MM.1S (cell line): ENCODE measurements around the gene CPT1C.

Experiments
- DNase-seq: peaks from one replicate; pipeline ENCODE4 v3.0.0-alpha.2; 2015
- H2AFZ ChIP-seq: fragments of 300-600 bp; sonication (generic); 2 replicates; pipeline ENCODE4 v1.6.0; 2016; ENCODE audit warnings: antibody characterized with exemption, low read length
- H3F3A ChIP-seq: fragments of 300-600 bp; sonication (generic); 2 replicates; pipeline ENCODE4 v1.6.1; 2016; ENCODE audit warnings: mild to moderate bottlenecking, antibody characterized with exemption, low read length, moderate library complexity, mixed read lengths; ENCODE audit not compliant: insufficient read depth
- H3K27ac ChIP-seq: fragments of 300-600 bp; sonication (generic); 2 replicates; pipeline ENCODE4 v1.5.1; 2016; ENCODE audit warnings: mild to moderate bottlenecking, low read length
- H3K27me3 ChIP-seq: fragments of 300-600 bp; sonication (generic); replicated peaks from 2 replicates; pipeline ENCODE4 v1.6.0; 2016; ENCODE audit warnings: low read length; ENCODE audit not compliant: insufficient read depth
- H3K36me3 ChIP-seq: fragments of 300-600 bp; sonication (generic); replicated peaks from 2 replicates; pipeline ENCODE4 v1.6.1; 2016; ENCODE audit warnings: mild to moderate bottlenecking, low read length, mixed read lengths; ENCODE audit not compliant: insufficient read depth
- H3K4me1 ChIP-seq: fragments of 300-600 bp; sonication (generic); 2 replicates; pipeline ENCODE4 v1.6.1; 2016; ENCODE audit warnings: low read length, mixed read lengths
- H3K4me2 ChIP-seq: fragments of 300-600 bp; sonication (generic); 2 replicates; pipeline ENCODE4 v1.6.0; 2016; ENCODE audit warnings: low read depth, low read length
- H3K4me3 ChIP-seq: fragments of 300-600 bp; sonication (generic); 2 replicates; pipeline ENCODE4 v1.5.1; 2016; ENCODE audit warnings: low read length, mixed read lengths
- H3K79me2 ChIP-seq: fragments of 300-600 bp; sonication (generic); 2 replicates; pipeline ENCODE4 v1.6.1; 2016; ENCODE audit warnings: mixed run types, low read length, mixed read lengths
- H3K9ac ChIP-seq: fragments of 300-600 bp; sonication (generic); 2 replicates; pipeline ENCODE4 v1.6.1; 2016; ENCODE audit warnings: low read length, mixed read lengths
- H3K9me2 ChIP-seq: fragments of 300-600 bp; sonication (generic); replicated peaks from 2 replicates; pipeline ENCODE4 v1.6.1; 2016; ENCODE audit warnings: mild to moderate bottlenecking, low read length, mixed read lengths; ENCODE audit not compliant: insufficient read depth
- H3K9me3 ChIP-seq: fragments of 300-600 bp; sonication (generic); replicated peaks from 2 replicates; pipeline ENCODE4 v1.6.1; 2016; ENCODE audit warnings: mild to moderate bottlenecking, low read length, mixed read lengths; ENCODE audit not compliant: insufficient read depth
- H4K20me1 ChIP-seq: fragments of 300-600 bp; sonication (generic); 2 replicates; pipeline ENCODE4 v1.6.1; 2016; ENCODE audit warnings: mild to moderate bottlenecking, low read length, moderate library complexity, mixed read lengths; ENCODE audit not compliant: insufficient read depth
- EZH2 ChIP-seq: fragments of 300-600 bp; sonication (generic); optimal IDR thresholded peaks from 2 replicates; pipeline ENCODE3; 2017; ENCODE audit warnings: low read depth, mild to moderate bottlenecking, antibody characterized with exemption, low read length, mixed read lengths
- EZH2phosphoT487 ChIP-seq: fragments of 300-600 bp; sonication (generic); IDR thresholded peaks from 2 replicates; pipeline ENCODE4 v1.6.1; 2018; ENCODE audit warnings: antibody characterized with exemption, low read length
- TF ChIP-seq, protein P1 (sequence below): fragments of 300-600 bp; sonication (generic); IDR thresholded peaks from 2 replicates; pipeline ENCODE4 v1.5.1; 2016; ENCODE audit warnings: antibody characterized with exemption, low read length, mixed read lengths

The CPT1C gene

DNA sequence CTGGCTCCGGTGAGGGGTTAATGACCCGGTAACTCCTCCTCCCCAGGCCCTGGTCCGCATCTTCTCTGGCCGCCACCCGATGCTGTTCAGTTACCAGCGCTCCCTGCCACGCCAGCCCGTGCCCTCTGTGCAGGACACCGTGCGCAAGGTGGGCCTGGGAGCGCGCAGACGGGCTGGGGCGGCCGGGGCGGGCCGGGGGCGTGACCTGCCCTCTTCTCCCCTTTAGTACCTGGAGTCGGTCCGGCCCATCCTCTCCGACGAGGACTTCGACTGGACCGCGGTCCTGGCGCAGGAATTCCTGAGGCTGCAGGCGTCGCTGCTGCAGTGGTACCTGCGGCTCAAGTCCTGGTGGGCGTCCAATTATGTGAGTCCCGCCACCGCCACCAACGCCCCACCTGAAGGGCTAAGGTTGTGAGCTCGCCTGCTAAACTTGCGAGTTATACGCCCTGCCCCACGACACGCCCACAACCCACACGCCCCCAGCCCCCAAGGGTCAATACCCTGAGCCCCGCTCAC, 10.4 kb downstream of the CPT1C start:
- no peaks in the 10 kb centered on the region for H3F3A ChIP-seq
- H3K9me2 ChIP-seq: no peaks in the 10 kb centered on the region
- no peaks in the 10 kb centered on the region for H4K20me1 ChIP-seq
- H3K79me2 ChIP-seq: no peaks in the 10 kb centered on the region
- H3K9me3 ChIP-seq: no peaks in the 10 kb centered on the region
- H3K4me1 ChIP-seq: no peaks in the 10 kb centered on the region
- DNase-seq: no peak
- no peaks in the 10 kb centered on the region for H3K36me3 ChIP-seq
- no peak overlapping the region for H3K4me3 ChIP-seq
- H3K27ac ChIP-seq: no peak overlapping the region
- peaks cover 43% of the 10 kb centered on the region for H3K27me3 ChIP-seq
- TF ChIP-seq, protein P1, sequence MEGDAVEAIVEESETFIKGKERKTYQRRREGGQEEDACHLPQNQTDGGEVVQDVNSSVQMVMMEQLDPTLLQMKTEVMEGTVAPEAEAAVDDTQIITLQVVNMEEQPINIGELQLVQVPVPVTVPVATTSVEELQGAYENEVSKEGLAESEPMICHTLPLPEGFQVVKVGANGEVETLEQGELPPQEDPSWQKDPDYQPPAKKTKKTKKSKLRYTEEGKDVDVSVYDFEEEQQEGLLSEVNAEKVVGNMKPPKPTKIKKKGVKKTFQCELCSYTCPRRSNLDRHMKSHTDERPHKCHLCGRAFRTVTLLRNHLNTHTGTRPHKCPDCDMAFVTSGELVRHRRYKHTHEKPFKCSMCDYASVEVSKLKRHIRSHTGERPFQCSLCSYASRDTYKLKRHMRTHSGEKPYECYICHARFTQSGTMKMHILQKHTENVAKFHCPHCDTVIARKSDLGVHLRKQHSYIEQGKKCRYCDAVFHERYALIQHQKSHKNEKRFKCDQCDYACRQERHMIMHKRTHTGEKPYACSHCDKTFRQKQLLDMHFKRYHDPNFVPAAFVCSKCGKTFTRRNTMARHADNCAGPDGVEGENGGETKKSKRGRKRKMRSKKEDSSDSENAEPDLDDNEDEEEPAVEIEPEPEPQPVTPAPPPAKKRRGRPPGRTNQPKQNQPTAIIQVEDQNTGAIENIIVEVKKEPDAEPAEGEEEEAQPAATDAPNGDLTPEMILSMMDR: no peak
- no peak for TF ChIP-seq EZH2
- no peak for TF ChIP-seq EZH2phosphoT487
- no peak overlapping the region for H3K4me2 ChIP-seq
- no peak overlapping the region for H3K9ac ChIP-seq
- H2AFZ ChIP-seq: no peak overlapping the region

DNA sequence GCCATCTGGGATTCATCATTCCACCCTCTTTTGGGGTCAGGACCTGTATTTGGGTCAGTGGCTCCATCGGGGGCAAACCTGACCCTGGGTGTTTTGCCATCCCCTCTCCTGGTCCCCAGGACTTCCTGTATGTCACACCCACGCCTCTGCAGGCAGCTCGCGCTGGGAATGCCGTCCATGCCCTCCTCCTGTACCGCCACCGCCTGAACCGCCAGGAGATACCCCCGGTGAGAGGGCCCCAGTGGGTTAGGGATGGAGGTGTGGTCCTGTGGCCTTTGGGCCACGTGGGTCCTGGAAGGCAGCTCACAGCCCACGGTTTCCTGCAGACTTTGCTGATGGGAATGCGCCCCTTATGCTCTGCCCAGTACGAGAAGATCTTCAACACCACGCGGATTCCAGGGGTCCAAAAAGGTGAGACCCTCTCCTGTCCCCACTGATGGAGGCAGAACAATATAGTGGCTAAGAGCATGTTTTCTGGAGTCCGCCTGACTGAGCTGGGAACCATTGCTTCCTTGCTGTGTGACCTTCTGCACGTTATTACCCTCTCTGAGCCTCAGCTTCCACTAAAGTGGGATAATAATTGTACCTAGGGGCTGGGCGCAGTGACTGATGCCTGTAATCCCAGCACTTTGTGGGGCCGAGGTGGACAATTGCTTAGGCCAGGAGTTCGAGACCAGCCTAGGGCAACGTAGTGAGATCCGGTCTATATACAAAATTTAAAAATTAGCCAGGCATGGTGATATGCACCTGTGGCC, 14.1 kb downstream of the CPT1C start:
- Histone ChIP-seq H3K79me2 (no peaks in the 10 kb centered on the region), H3K4me3 (no peak overlapping the region), H3K27me3 (peaks cover 70% of the 10 kb centered on the region), H2AFZ (no peak overlapping the region), H3K4me1 (no peaks in the 10 kb centered on the region), H4K20me1 (no peaks in the 10 kb centered on the region), H3K4me2 (no peak overlapping the region), H3K9ac (no peak overlapping the region), H3K9me2 (no peaks in the 10 kb centered on the region), H3K36me3 (no peaks in the 10 kb centered on the region), H3K27ac (no peak overlapping the region), H3F3A (no peaks in the 10 kb centered on the region), H3K9me3 (no peaks in the 10 kb centered on the region)
- no peak for DNase-seq
- TF ChIP-seq, protein P1: no peak
- no peak for TF ChIP-seq EZH2phosphoT487
- TF ChIP-seq EZH2: no peak

DNA sequence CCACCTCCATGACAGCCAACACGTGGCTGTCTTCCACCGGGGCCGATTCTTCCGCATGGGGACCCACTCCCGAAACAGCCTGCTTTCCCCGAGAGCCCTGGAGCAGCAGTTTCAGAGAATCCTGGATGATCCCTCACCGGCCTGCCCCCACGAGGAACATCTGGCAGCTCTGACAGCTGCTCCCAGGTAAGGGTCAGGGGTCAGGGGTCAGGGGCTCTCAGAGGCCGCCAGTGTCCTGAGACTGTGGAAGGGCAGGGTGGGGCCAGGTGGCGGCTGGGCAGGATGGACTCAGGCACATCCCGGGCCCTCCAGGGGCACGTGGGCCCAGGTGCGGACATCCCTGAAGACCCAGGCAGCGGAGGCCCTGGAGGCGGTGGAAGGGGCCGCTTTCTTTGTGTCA, 15.0 kb downstream of the CPT1C start:
- Histone ChIP-seq H3K9me3 (no peaks in the 10 kb centered on the region), H3K4me1 (no peaks in the 10 kb centered on the region), H3K36me3 (no peaks in the 10 kb centered on the region), H3K9ac (no peak overlapping the region), H3K9me2 (no peaks in the 10 kb centered on the region), H3K79me2 (no peaks in the 10 kb centered on the region), H4K20me1 (no peaks in the 10 kb centered on the region), H3K4me3 (no peak overlapping the region), H3K27ac (no peak overlapping the region), H3F3A (no peaks in the 10 kb centered on the region), H3K27me3 (peaks cover 70% of the 10 kb centered on the region), H3K4me2 (no peak overlapping the region), H2AFZ (no peak overlapping the region)
- DNase-seq: no peak
- TF ChIP-seq EZH2: no peak
- TF ChIP-seq EZH2phosphoT487: no peak
- TF ChIP-seq, protein P1: no peak
